PC-3 (cell line): Measurements from ENCODE around the gene VSIG10L2. TPM values are rescaled to one million over a fixed set of nuclear protein-coding genes. Genes with fewer than 3 reads are reported as not detected.

ENCODE experiments used
- ATAC-seq: fragments of 200-7000 bp; cut with Tn5 transposase; 2 replicates; pipeline ENCODE4 v1.9.1; 2020; ENCODE audit warnings: mild to moderate bottlenecking, moderate library complexity
- BruUV-seq: library from RNA; stranded (reverse); fragments of 400-500 nt; replicated peaks from 2 replicates; lab custom pipeline; 2021; lab: Mats Ljungman, UMichigan
- CTCF ChIA-PET: fragments of 300-600 bp; sonication (Branson Sonifier 250); formaldehyde crosslinking; loops from one replicate; lab custom pipeline; 2022; ENCODE audit warnings: antibody characterized with exemption; lab: Charles Lee
- POLR2A ChIA-PET: fragments of 300-600 bp; sonication (Branson Sonifier 250); formaldehyde crosslinking; loops from one replicate; lab custom pipeline; 2022; ENCODE audit warnings: antibody characterized with exemption; ENCODE audit not compliant: unreplicated experiment; lab: Charles Lee
- DNase-seq: peaks from one replicate; pipeline ENCODE4 v3.0.0-alpha.2; 2015
- H2AFZ ChIP-seq: fragments of 300-600 bp; sonication (generic); 2 replicates; pipeline ENCODE4 v1.6.0; 2016; ENCODE audit warnings: antibody characterized with exemption, low read length
- H3F3A ChIP-seq: fragments of 300-600 bp; sonication (generic); one replicate; pipeline ENCODE4 v1.6.0; 2017; ENCODE audit warnings: antibody characterized with exemption, low read length, control low read depth, mild to moderate bottlenecking; ENCODE audit not compliant: unreplicated experiment
- H3K27ac ChIP-seq: fragments of 300-600 bp; sonication (generic); 2 replicates; pipeline ENCODE4 v1.5.1; 2016; ENCODE audit warnings: mild to moderate bottlenecking, low read length
- H3K27me3 ChIP-seq: fragments of 300-600 bp; sonication (generic); 2 replicates; pipeline ENCODE4 v1.6.1; 2016; ENCODE audit warnings: low read length, mixed read lengths
- H3K36me3 ChIP-seq: fragments of 300-600 bp; sonication (generic); 2 replicates; pipeline ENCODE4 v1.6.1; 2016; ENCODE audit warnings: low read depth, mixed run types, low read length, mixed read lengths
- H3K4me1 ChIP-seq: fragments of 300-600 bp; sonication (generic); 2 replicates; pipeline ENCODE4 v1.5.1; 2016; ENCODE audit warnings: low read length; ENCODE audit not compliant: insufficient read depth
- H3K4me2 ChIP-seq: fragments of 300-600 bp; sonication (generic); 2 replicates; pipeline ENCODE4 v1.6.0; 2016; ENCODE audit warnings: low read length
- H3K4me3 ChIP-seq: fragments of 300-600 bp; sonication (generic); 2 replicates; pipeline ENCODE4 v1.5.1; 2016; ENCODE audit warnings: mild to moderate bottlenecking, low read length, mixed read lengths
- H3K79me2 ChIP-seq: fragments of 300-600 bp; sonication (generic); 2 replicates; pipeline ENCODE4 v1.6.1; 2017; ENCODE audit warnings: low read length, mixed read lengths
- H3K9ac ChIP-seq: fragments of 300-600 bp; sonication (generic); 2 replicates; pipeline ENCODE4 v1.6.0; 2016; ENCODE audit warnings: mild to moderate bottlenecking, low read length
- H3K9me2 ChIP-seq: fragments of 300-600 bp; sonication (generic); replicated peaks from 2 replicates; pipeline ENCODE4 v1.6.1; 2016; ENCODE audit warnings: mixed run types, low read length, mixed read lengths
- H3K9me3 ChIP-seq: fragments of 300-600 bp; sonication (generic); 2 replicates; pipeline ENCODE4 v1.6.1; 2016; ENCODE audit warnings: low read length, mixed read lengths
- H4K20me1 ChIP-seq: fragments of 300-600 bp; sonication (generic); 2 replicates; pipeline ENCODE4 v1.6.1; 2016; ENCODE audit warnings: low read length, mixed read lengths
- CTCF ChIP-seq: fragments of 300-600 bp; sonication (generic); conservative IDR thresholded peaks from 2 replicates; pipeline ENCODE4 v1.5.1; 2017; ENCODE audit warnings: antibody characterized with exemption, low read depth, mild to moderate bottlenecking, low read length
- EZH2 ChIP-seq: fragments of 300-600 bp; sonication (generic); IDR thresholded peaks from one replicate; pipeline ENCODE4 v1.6.1; 2017; ENCODE audit warnings: antibody characterized with exemption, mild to moderate bottlenecking, low read length; ENCODE audit not compliant: unreplicated experiment
- EZH2phosphoT487 ChIP-seq: fragments of 300-600 bp; sonication (generic); IDR thresholded peaks from 2 replicates; pipeline ENCODE4 v1.6.1; 2018; ENCODE audit warnings: mild to moderate bottlenecking, antibody characterized with exemption, low read length, borderline replicate concordance
- intact Hi-C: fragments of 100-400 bp; cut with micrococcal nuclease; formaldehyde crosslinking; loops from 2 replicates; pipeline ENCODE4 v1.9.0; 2023
- total RNA-seq: library from RNA; depleted of rRNA; stranded (reverse); fragments of >200 nt; gene quantifications from 2 replicates; pipeline ENCODE4 v1.2.3, GENCODE V29; 2014

The VSIG10L2 gene
- total RNA-seq, 1 experiment from 2014 or later, result not detected

- 0 out of 2 replicates have a peak, but pooled peaks cover 3% of the 10 kb centered on the region for H3K27me3 ChIP-seq
- no peaks in the 10 kb centered on the region for H3K79me2 ChIP-seq
- H3K4me2 ChIP-seq, result no peak overlapping the region
- intact Hi-C loops, result no loop called here
- ATAC-seq, result no peak; the same call in 1 of the 2 replicates
- H3K4me3 ChIP-seq, result no peak overlapping the region
- H3K27ac ChIP-seq, result no peak overlapping the region
- ChIA-PET POLR2A (no interaction called here), CTCF (no interaction called here)
- no peaks in the 10 kb centered on the region for H3K36me3 ChIP-seq
- H4K20me1 ChIP-seq, result no peaks in the 10 kb centered on the region
- BruUV-seq, result no TSS peak
- no peaks in the 10 kb centered on the region for H3K9me2 ChIP-seq
- H3F3A ChIP-seq, result no peaks in the 10 kb centered on the region
- H3K9me3 ChIP-seq, result no peaks in the 10 kb centered on the region
- no peak for TF ChIP-seq EZH2phosphoT487
- TF ChIP-seq EZH2, result no peak
- TF ChIP-seq CTCF, result no peak
- H2AFZ ChIP-seq, result no peak overlapping the region
- no peak for DNase-seq
- H3K9ac ChIP-seq, result no peak overlapping the region
- no peaks in the 10 kb centered on the region for H3K4me1 ChIP-seq
These were observed 14.7 kb upstream of the VSIG10L2 start for GRCh38 chr11:125931116-125931515.

DNA sequence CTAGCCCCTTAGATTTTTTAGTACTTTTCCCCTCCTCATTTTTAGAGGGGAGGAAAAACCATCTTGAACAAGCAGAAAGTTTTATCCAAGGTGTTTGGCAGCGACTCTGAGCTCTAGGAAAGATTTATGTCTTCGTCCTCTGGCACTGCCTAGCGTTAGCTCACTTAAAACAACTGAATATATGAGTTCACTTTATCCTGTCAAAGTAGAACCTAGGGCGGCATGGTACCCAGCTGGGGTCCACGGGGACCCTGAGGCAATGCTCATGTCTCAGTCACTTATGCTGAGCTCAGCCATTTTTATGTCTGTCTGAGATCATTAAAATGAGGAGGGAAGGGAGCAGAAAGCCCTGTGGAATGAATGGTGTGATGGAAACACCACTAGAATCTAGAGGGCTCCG is 14.2 kb upstream of the VSIG10L2 start:
- no peak overlapping the region for H3K9ac ChIP-seq
- ATAC-seq, result no peak
- H3K79me2 ChIP-seq, result no peaks in the 10 kb centered on the region
- no peak overlapping the region for H3K4me2 ChIP-seq
- H3K9me3 ChIP-seq, result no peaks in the 10 kb centered on the region
- no peaks in the 10 kb centered on the region for H4K20me1 ChIP-seq
- intact Hi-C loops, result no loop called here
- no peak for TF ChIP-seq CTCF
- TF ChIP-seq EZH2phosphoT487, result no peak
- TF ChIP-seq EZH2, result no peak
- H3K27ac ChIP-seq, result no peak overlapping the region
- no peaks in the 10 kb centered on the region for H3K36me3 ChIP-seq
- no TSS peak for BruUV-seq
- no peaks in the 10 kb centered on the region for H3K9me2 ChIP-seq
- H3K4me1 ChIP-seq, result no peaks in the 10 kb centered on the region
- 0 out of 2 replicates have a peak, but pooled peaks cover 3% of the 10 kb centered on the region for H3K27me3 ChIP-seq
- H3K4me3 ChIP-seq, result no peak overlapping the region
- no peak overlapping the region for H2AFZ ChIP-seq
- ChIA-PET CTCF (no interaction called here), POLR2A (no interaction called here)
- no peak for DNase-seq
- no peaks in the 10 kb centered on the region for H3F3A ChIP-seq

DNA sequence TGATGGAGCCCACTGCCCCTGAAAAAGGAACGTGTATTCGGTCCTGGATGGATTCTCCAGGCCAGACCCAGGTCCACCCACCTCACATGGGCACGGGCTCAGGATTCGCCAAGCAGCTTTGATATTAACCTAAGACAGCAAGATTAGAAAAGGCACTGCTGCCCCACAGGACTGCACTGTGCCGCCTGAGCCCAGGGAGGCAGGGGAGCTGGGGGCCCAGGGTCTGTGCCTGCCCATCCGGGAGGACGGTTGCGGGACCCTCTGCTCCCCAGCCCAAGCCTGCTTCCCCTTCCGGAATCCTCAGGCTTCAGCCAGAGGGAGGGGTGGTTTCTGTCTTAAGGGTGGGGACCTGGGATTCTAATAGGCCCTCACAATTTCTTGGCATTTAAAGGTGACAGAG is 13.5 kb upstream of the VSIG10L2 start:
- DNase-seq (no peak), ATAC-seq (no peak)
- no TSS peak for BruUV-seq
- H3K9ac ChIP-seq, result no peak overlapping the region
- no peak overlapping the region for H3K4me3 ChIP-seq
- no peak overlapping the region for H3K4me2 ChIP-seq
- H3K27me3 ChIP-seq, result 0 out of 2 replicates have a peak, but pooled peaks cover 3% of the 10 kb centered on the region
- no peak for TF ChIP-seq EZH2phosphoT487
- H3F3A ChIP-seq, result no peaks in the 10 kb centered on the region
- H3K79me2 ChIP-seq, result no peaks in the 10 kb centered on the region
- no peaks in the 10 kb centered on the region for H3K4me1 ChIP-seq
- no peaks in the 10 kb centered on the region for H3K9me2 ChIP-seq
- no peak overlapping the region for H3K27ac ChIP-seq
- ChIA-PET POLR2A (interaction anchor here (0.5 to 0.6 kb wide), 2 partner anchors 121 to 181 kb away, joined by 3 to 5 read pairs; no protein-coding TSS in a partner anchor), CTCF (no interaction called here)
- no peaks in the 10 kb centered on the region for H3K9me3 ChIP-seq
- no peaks in the 10 kb centered on the region for H3K36me3 ChIP-seq
- H4K20me1 ChIP-seq, result no peaks in the 10 kb centered on the region
- no peak overlapping the region for H2AFZ ChIP-seq
- intact Hi-C loops, result no loop called here
